Limb (tissue), 2 donors: ENCODE results near the gene LTB.

Experiments used
- DNase-seq, 2 donors: peaks; one replicate each; pipeline ENCODE4 v3.0.0-alpha.2; 2016; ENCODE audit errors: extremely low spot score in 2 of 2

LTB gene

GRCh38 chr6:31576897-31577578 is 5.2 kb downstream of the LTB start:
- no peak for DNase-seq

GRCh38 chr6:31575952-31576685 is 6.1 kb downstream of the LTB start:
- no peak for DNase-seq

GRCh38 chr6:31575335-31575901 is 6.8 kb downstream of the LTB start, which contains the start of gene TNF:
Gene TNF (plus strand): TSS chr6:31575565. CDS start chr6:31575742, 177 bp downstream.
- no peak for DNase-seq

- no peak for DNase-seq
Measured at GRCh38 chr6:31574106-31575061, 7.8 kb downstream of the LTB start.

GRCh38 chr6:31573239-31574105 is 8.8 kb downstream of the LTB start:
- DNase-seq, result no peak

- DNase-seq, result no peak
Measured at GRCh38 chr6:31572041-31572911, 9.9 kb downstream of the LTB start, which contains the start of gene LTA. Gene LTA (plus strand): TSS chr6:31572289. CDS start chr6:31572743, 454 bp downstream.

GRCh38 chr6:31569861-31570536 is 12.2 kb downstream of the LTB start:
- DNase-seq, result no peak

- DNase-seq, result no peak
Measured at GRCh38 chr6:31568537-31568961, 13.7 kb downstream of the LTB start.

GRCh38 chr6:31567531-31568370 is 14.5 kb downstream of the LTB start:
- DNase-seq, result no peak

GRCh38 chr6:31560697-31561058 is 21.5 kb downstream of the LTB start:
- no peak for DNase-seq

GRCh38 chr6:31559958-31560696 is 22.1 kb downstream of the LTB start:
- DNase-seq, result no peak

- no peak for DNase-seq
Measured at GRCh38 chr6:31559606-31559957, 22.6 kb downstream of the LTB start.

- DNase-seq, result no peak
Measured at GRCh38 chr6:31558631-31559500, 23.4 kb downstream of the LTB start.

- DNase-seq, result no peak
Measured at GRCh38 chr6:31558318-31558625, 24.0 kb downstream of the LTB start.

GRCh38 chr6:31557443-31558317 is 24.5 kb downstream of the LTB start:
- no peak for DNase-seq

GRCh38 chr6:31556307-31556706 is 25.9 kb downstream of the LTB start:
- DNase-seq, result no peak
